Measurements from ENCODE around the gene PIK3R4. TPM values are rescaled to one million over a fixed set of nuclear protein-coding genes. Genes with fewer than 3 reads are reported as not detected.

PIK3R4 gene
- 10 to 100 TPM; 13.7 to 14.5 TPM for total RNA-seq
- polyA plus RNA-seq (2013, experiment 1 of 2): 29.9 TPM
- polyA plus RNA-seq (2013, experiment 2 of 2): 25.7 TPM
- total RNA-seq: 36.5 to 100 (median 77.0) reads per million in 172 experiments

- Histone ChIP-seq H3K9me3 (ENCODE audit: control insufficient read depth in 1 of 2, insufficient read depth in 1 of 2, low read length in 2 of 2) (no peaks in the 10 kb centered on the region), H3K27me3 (ENCODE audit: control insufficient read depth in 1 of 2, insufficient read depth in 2 of 2, low read length in 2 of 2) (no peaks in the 10 kb centered on the region), H3K4me3 (ENCODE audit: low read length) (peak within 1 kb of the TSS; percentile 90), H3K4me1 (ENCODE audit: insufficient read depth, low read length) (peaks cover 31% of the 10 kb centered on the region), H3K27ac (ENCODE audit: low read depth in 1 of 2, low read length in 2 of 2) (peak within 1 kb of the TSS; percentile 81 to 95), H3K36me3 (ENCODE audit: insufficient read depth, low read length) (peaks cover 15% of the 10 kb centered on the region)
- peak within 1 kb of the TSS; percentile 93 for H3K27ac Mint-ChIP-seq
- no peaks in the 10 kb centered on the region for H3K9me3 Mint-ChIP-seq
- ATAC-seq (ENCODE audit: poor library complexity) (peak; percentile 81), DNase-seq (peak; percentile 84 to 99 (median 90))
- CTCF ChIA-PET: interaction anchor here (3.2 kb wide), 1 partner anchor 147 kb away, joined by 14 read pairs; the partner anchor contains the start of gene ATP2C1
- no peak for TF ChIP-seq CTCF (IDR thresholded peaks at IDR 0.05)
- peaks cover 49% of the 10 kb centered on the region for H3K36me3 Mint-ChIP-seq (ENCODE audit: low read depth)
- intact Hi-C loops (cut with DNase I, micrococcal nuclease): loop anchor here (2.0 to 10.0 kb wide), 6 partner anchors 146 to 1976 kb away; partner anchors contain the start of genes ASTE1 (in 2 of the 2), NEK11 (in 2 of the 2), MRPL3 (in 1 of the 2) and NPHP3 (in 1 of the 2)
- peaks cover 58% of the 10 kb centered on the region for H3K4me1 Mint-ChIP-seq (ENCODE audit: low read depth)
- POLR2A ChIA-PET: interaction anchor here (1.9 kb wide), 2 partner anchors 17 to 147 kb away, joined by 4 to 15 read pairs; partner anchors contain the start of gene ATP2C1
- peak within 1 kb of the TSS; percentile 90 for H3K4me3 Mint-ChIP-seq
- no peaks in the 10 kb centered on the region for H3K27me3 Mint-ChIP-seq
Observed at GRCh38 chr3:130746246-130747039, at the start of gene PIK3R4. TSS of gene PIK3R4 (minus strand) at chr3:130746829. CDS start at chr3:130745218, 1,611 bp downstream.

GRCh38 chr3:130795396-130795795 lies 48.8 kb upstream of the PIK3R4 start:
- Histone ChIP-seq H3K36me3 (ENCODE audit: insufficient read depth, low read length) (no peaks in the 10 kb centered on the region), H3K4me1 (ENCODE audit: insufficient read depth, low read length) (no peaks in the 10 kb centered on the region), H3K27me3 (ENCODE audit: control insufficient read depth in 1 of 2, insufficient read depth in 2 of 2, low read length in 2 of 2) (peaks cover 0 to 9% of the 10 kb centered on the region in 2 experiments), H3K9me3 (ENCODE audit: control insufficient read depth in 1 of 2, insufficient read depth in 1 of 2, low read length in 2 of 2) (no peaks in the 10 kb centered on the region), H3K27ac (ENCODE audit: low read depth in 1 of 2, low read length in 2 of 2) (no peak overlapping the region), H3K4me3 (ENCODE audit: low read length) (no peak overlapping the region)
- POLR2A ChIA-PET: no interaction called here
- intact Hi-C loops (cut with DNase I, micrococcal nuclease): no loop called here
- ATAC-seq (ENCODE audit: poor library complexity) (no peak), DNase-seq (no peak)
- CTCF ChIA-PET: no interaction called here
- no peak for TF ChIP-seq CTCF (IDR thresholded peaks at IDR 0.05)
- no peaks in the 10 kb centered on the region for H3K9me3 Mint-ChIP-seq
- H3K36me3 Mint-ChIP-seq (ENCODE audit: low read depth): no peaks in the 10 kb centered on the region
- H3K27me3 Mint-ChIP-seq: peaks cover 13% of the 10 kb centered on the region
- no peak overlapping the region for H3K4me3 Mint-ChIP-seq
- H3K27ac Mint-ChIP-seq: no peak overlapping the region
- H3K4me1 Mint-ChIP-seq (ENCODE audit: low read depth): no peaks in the 10 kb centered on the region

- no peak for DNase-seq
- Mint-ChIP-seq H3K9me3 (no peaks in the 10 kb centered on the region), H3K4me1 (ENCODE audit: low read depth) (no peaks in the 10 kb centered on the region), H3K4me3 (no peak overlapping the region), H3K27me3 (peaks cover 18% of the 10 kb centered on the region), H3K36me3 (ENCODE audit: low read depth) (no peaks in the 10 kb centered on the region), H3K27ac (no peak overlapping the region)
- ChIA-PET POLR2A (no interaction called here), CTCF (interaction anchor here (0.6 kb wide), 1 partner anchor 62 kb away, joined by 4 read pairs; no protein-coding TSS in a partner anchor)
- Histone ChIP-seq H3K4me3 (ENCODE audit: low read length) (no peak overlapping the region), H3K27me3 (ENCODE audit: control insufficient read depth in 1 of 2, insufficient read depth in 2 of 2, low read length in 2 of 2) (peaks cover 0 to 9% of the 10 kb centered on the region in 2 experiments), H3K27ac (ENCODE audit: low read depth in 1 of 2, low read length in 2 of 2) (no peak overlapping the region), H3K9me3 (ENCODE audit: control insufficient read depth in 1 of 2, insufficient read depth in 1 of 2, low read length in 2 of 2) (no peaks in the 10 kb centered on the region), H3K4me1 (ENCODE audit: insufficient read depth, low read length) (no peaks in the 10 kb centered on the region), H3K36me3 (ENCODE audit: insufficient read depth, low read length) (no peaks in the 10 kb centered on the region)
- intact Hi-C loops (cut with DNase I, micrococcal nuclease): no loop called here
- no peak for TF ChIP-seq CTCF (IDR thresholded peaks at IDR 0.05)
- no peak for ATAC-seq (ENCODE audit: poor library complexity)
Observed at GRCh38 chr3:130792246-130792645, 45.6 kb upstream of the PIK3R4 start.

All from CD4-positive, alpha-beta T cell (primary cell).